ENCODE results near the gene LRG1.

GRCh38 chr19:4503825-4504170 lies 36.0 kb downstream of the LRG1 start:
- TF ChIP-seq CTCF (IDR thresholded peaks at IDR 0.05) (no peak), ZFX (IDR thresholded peaks at IDR 0.05; ENCODE audit: borderline replicate concordance) (no peak)
